HepG2 (cell line): ENCODE data around the gene PCARE. TPM values are rescaled to one million over a fixed set of nuclear protein-coding genes. Genes with fewer than 3 reads are reported as not detected.

Experiments
- ATAC-seq: fragments of 200-7000 bp; cut with Tn5 transposase; 3 replicates; pipeline ENCODE4 v1.9.1; 2020; ENCODE audit warnings: mild to moderate bottlenecking, moderate library complexity
- BruUV-seq: library from RNA; stranded (reverse); fragments of 400-500 nt; replicated peaks from 2 replicates; lab custom pipeline; 2021; lab: Mats Ljungman, UMichigan
- CTCF ChIA-PET: fragments of 300-600 bp; formaldehyde crosslinking; extraction: SDS; loops from one replicate; lab custom pipeline; 2021; ENCODE audit warnings: low total read pairs, inconsistent platforms, low intra/inter-chr PET ratio; lab: Yijun Ruan, JAX
- POLR2A ChIA-PET: fragments of 350-600 bp; sonication (Branson Sonifier 250); formaldehyde crosslinking; loops from one replicate; lab custom pipeline; 2020; ENCODE audit warnings: antibody characterized with exemption, inconsistent platforms; lab: Yijun Ruan, JAX
- DNase-seq: peaks from one replicate; pipeline ENCODE4 v3.0.0-alpha.2; 2015; ENCODE audit warnings: low spot score
- FAIRE-seq: peaks from 3 replicates; lab custom pipeline; 2011; peaks lifted over from hg19 to GRCh38; lab: Jason Lieb, UNC
- H2AFZ ChIP-seq: one replicate; pipeline ENCODE4 v1.6.1; 2011; ENCODE audit warnings: low read length, inconsistent platforms
- H3K27ac ChIP-seq: fragments of 300-600 bp; 3 replicates; pipeline ENCODE4 v1.8.0; 2011; ENCODE audit warnings: mixed run types, mild to moderate bottlenecking, mixed read lengths, low read length, inconsistent platforms; ENCODE audit not compliant: insufficient read depth; ENCODE audit errors: extremely low read length
- H3K27me3 ChIP-seq, 2 experiments: fragments of 200-600 bp in 1 of 2; 2 replicates in 1 of 2; 3 replicates in 1 of 2; pipeline versions ENCODE4 v1.6.0 to v1.8.0; 2011; ENCODE audit warnings: low read length in 2 of 2, mild to moderate bottlenecking in 2 of 2, moderate library complexity in 2 of 2, inconsistent platforms in 1 of 2; ENCODE audit not compliant: insufficient read depth in 2 of 2, control insufficient read depth in 1 of 2
- H3K36me3 ChIP-seq, 2 experiments: fragments of 200-600 bp in 1 of 2; replicated peaks in 1 of 2; 2 replicates in 1 of 2; 3 replicates in 1 of 2; pipeline versions ENCODE4 v1.5.1 to v1.8.0; 2011; ENCODE audit warnings: low read length in 2 of 2, inconsistent platforms in 1 of 2; ENCODE audit not compliant: insufficient read depth in 2 of 2, control insufficient read depth in 1 of 2
- H3K4me1 ChIP-seq: 2 replicates; pipeline ENCODE4 v1.5.1; 2012; ENCODE audit warnings: low read length, inconsistent platforms; ENCODE audit not compliant: insufficient read depth
- H3K4me2 ChIP-seq: 2 replicates; pipeline ENCODE4 v1.6.0; 2011; ENCODE audit warnings: low read depth, low read length, inconsistent platforms
- H3K4me3 ChIP-seq, 3 experiments: fragments of 200-600 bp in 1 of 3; sonication (generic), shearing (Covaris generic) in 1 of 3; replicated peaks in 1 of 3; 2 replicates each; pipeline ENCODE4 v1.5.1; 2011 to 2016; ENCODE audit warnings: low read length in 3 of 3, inconsistent platforms in 2 of 3, low read depth in 2 of 3, mild to moderate bottlenecking in 2 of 3, control low read depth in 1 of 3, mixed read lengths in 1 of 3; ENCODE audit not compliant: insufficient read depth in 1 of 3
- H3K79me2 ChIP-seq: one replicate; pipeline ENCODE4 v1.6.1; 2011; ENCODE audit warnings: low read length, inconsistent platforms; ENCODE audit not compliant: insufficient read depth
- H3K9ac ChIP-seq: 2 replicates; pipeline ENCODE4 v1.6.0; 2011; ENCODE audit warnings: mild to moderate bottlenecking, low read depth, low read length, inconsistent platforms; ENCODE audit not compliant: insufficient read depth
- H3K9me3 ChIP-seq: 2 replicates; pipeline ENCODE4 v1.5.1; 2012; ENCODE audit warnings: mild to moderate bottlenecking, low read length
- H4K20me1 ChIP-seq: 2 replicates; pipeline ENCODE4 v1.6.0; 2011; ENCODE audit warnings: inconsistent platforms, mild to moderate bottlenecking, low read length, moderate library complexity; ENCODE audit not compliant: insufficient read depth
- NFATC3 ChIP-seq: sonication (generic); formaldehyde crosslinking; IDR thresholded peaks from 2 replicates; pipeline ENCODE4 v1.5.1; 2020; ENCODE audit warnings: mild to moderate bottlenecking, missing genetic modification reagents
- YEATS2 ChIP-seq: sonication (generic); formaldehyde crosslinking; IDR thresholded peaks from 2 replicates; pipeline ENCODE4 v1.4.0; 2020; ENCODE audit warnings: missing genetic modification reagents, borderline replicate concordance
- ZNF335 ChIP-seq: sonication (generic); formaldehyde crosslinking; IDR thresholded peaks from 2 replicates; pipeline ENCODE4 v1.4.0; 2020; ENCODE audit warnings: missing genetic modification reagents
- ZNF766 ChIP-seq: sonication (generic); formaldehyde crosslinking; IDR thresholded peaks from 2 replicates; pipeline ENCODE4 v1.5.0; 2020; ENCODE audit warnings: missing genetic modification reagents, borderline replicate concordance
- WGBS: methylation state at CpG from one replicate; pipeline ENCODE4 v1.1.6; 2017; ENCODE audit warnings: low lambda C conversion rate; 5-methylcytosine and 5-hydroxymethylcytosine counted together
- in situ Hi-C: cut with HindIII; loops from 2 replicates; pipeline ENCODE4 v1.10.0; 2017; ENCODE audit warnings: low pct_unique_long_range_greater_than_20kb; ENCODE audit not compliant: extremely low pct_ligation_motif_present
- intact Hi-C: fragments of 100-400 bp; cut with micrococcal nuclease; formaldehyde crosslinking; loops from one replicate; pipeline ENCODE4 v1.10.0; 2022; ENCODE audit not compliant: unreplicated experiment
- polyA plus RNA-seq, 8 experiments: library from polyadenylated mRNA; depleted of rRNA in 3 of 8; stranded (reverse) in 7 of 8; unstranded in 1 of 8; fragments of >200 nt; fragmentation: Illumina TruSeq in 4 of 8; extraction: Trizol in 4 of 8; gene quantifications; 2 replicates each; pipeline versions ENCODE4 v1.2.1 to v1.2.3, GENCODE V29; 2011 to 2016; ENCODE audit warnings: low read depth in 4 of 8, missing spikeins in 1 of 8, mixed read lengths in 1 of 8; ENCODE audit not compliant: insufficient read depth in 1 of 8
- total RNA-seq, 5 experiments: library from RNA; depleted of rRNA; stranded (reverse); fragments of >200 nt; fragmentation: Illumina TruSeq; extraction: Trizol; gene quantifications; 2 replicates each; pipeline ENCODE4 v1.2.3, GENCODE V29; 2016; ENCODE audit warnings: low read depth in 1 of 5
- TF ChIP-seq, protein P1 (sequence below): sonication (generic); formaldehyde crosslinking; IDR thresholded peaks from 2 replicates; pipeline ENCODE4 v1.8.1; 2023; ENCODE audit warnings: mild to moderate bottlenecking, missing genetic modification reagents
- TF ChIP-seq, protein P2 (sequence below): sonication (generic); formaldehyde crosslinking; IDR thresholded peaks from 2 replicates; pipeline ENCODE4 v1.5.0; 2020; ENCODE audit warnings: mild to moderate bottlenecking, missing genetic modification reagents

Gene PCARE
- total and polyA plus RNA-seq, 2 of the 13 experiments (the other 11 are each of a cell fraction or from before 2014, with no cell fraction given), result not detected

DNA sequence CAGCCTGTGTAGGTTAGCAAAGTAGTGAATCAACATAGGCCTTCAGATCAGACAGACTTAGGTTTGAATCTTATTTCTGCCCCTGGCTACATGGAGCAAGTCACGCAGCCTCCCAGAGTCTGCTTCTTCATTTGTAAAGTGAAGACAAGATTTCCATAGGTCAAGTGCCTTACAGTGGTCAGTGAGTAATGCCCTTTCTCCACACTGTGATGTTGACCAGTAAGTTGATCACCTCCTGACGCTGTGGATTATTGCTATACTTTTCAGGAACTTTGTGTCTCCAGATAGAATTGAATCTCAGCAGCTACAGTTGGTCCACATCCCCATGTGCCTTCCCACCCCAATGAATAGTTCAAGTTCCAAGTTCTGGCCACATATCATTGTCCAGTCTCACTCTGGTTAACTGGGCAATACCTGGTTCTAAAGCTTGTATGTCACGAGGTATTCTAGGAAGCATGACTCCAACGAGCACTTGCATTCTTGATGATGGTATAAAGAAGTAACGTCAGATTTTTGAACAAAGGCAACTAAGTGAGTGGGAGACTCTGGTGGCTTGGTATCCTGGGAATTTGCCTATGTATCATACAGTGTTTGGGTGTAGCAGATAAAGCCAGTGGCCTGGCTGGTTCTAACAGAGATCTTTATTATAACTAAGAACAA is 38.8 kb upstream of the PCARE start:
- H3K36me3 ChIP-seq, result no peaks in the 10 kb centered on the region
- TF ChIP-seq, protein P1, sequence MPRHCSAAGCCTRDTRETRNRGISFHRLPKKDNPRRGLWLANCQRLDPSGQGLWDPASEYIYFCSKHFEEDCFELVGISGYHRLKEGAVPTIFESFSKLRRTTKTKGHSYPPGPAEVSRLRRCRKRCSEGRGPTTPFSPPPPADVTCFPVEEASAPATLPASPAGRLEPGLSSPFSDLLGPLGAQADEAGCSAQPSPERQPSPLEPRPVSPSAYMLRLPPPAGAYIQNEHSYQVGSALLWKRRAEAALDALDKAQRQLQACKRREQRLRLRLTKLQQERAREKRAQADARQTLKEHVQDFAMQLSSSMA (CRISPR knock-in tag), result no peak
- TF ChIP-seq ZNF335 (CRISPR knock-in tag), result no peak
- TF ChIP-seq YEATS2 (CRISPR knock-in tag), result no peak
- no peak for TF ChIP-seq ZNF766 (CRISPR knock-in tag)
- TF ChIP-seq, protein P2, sequence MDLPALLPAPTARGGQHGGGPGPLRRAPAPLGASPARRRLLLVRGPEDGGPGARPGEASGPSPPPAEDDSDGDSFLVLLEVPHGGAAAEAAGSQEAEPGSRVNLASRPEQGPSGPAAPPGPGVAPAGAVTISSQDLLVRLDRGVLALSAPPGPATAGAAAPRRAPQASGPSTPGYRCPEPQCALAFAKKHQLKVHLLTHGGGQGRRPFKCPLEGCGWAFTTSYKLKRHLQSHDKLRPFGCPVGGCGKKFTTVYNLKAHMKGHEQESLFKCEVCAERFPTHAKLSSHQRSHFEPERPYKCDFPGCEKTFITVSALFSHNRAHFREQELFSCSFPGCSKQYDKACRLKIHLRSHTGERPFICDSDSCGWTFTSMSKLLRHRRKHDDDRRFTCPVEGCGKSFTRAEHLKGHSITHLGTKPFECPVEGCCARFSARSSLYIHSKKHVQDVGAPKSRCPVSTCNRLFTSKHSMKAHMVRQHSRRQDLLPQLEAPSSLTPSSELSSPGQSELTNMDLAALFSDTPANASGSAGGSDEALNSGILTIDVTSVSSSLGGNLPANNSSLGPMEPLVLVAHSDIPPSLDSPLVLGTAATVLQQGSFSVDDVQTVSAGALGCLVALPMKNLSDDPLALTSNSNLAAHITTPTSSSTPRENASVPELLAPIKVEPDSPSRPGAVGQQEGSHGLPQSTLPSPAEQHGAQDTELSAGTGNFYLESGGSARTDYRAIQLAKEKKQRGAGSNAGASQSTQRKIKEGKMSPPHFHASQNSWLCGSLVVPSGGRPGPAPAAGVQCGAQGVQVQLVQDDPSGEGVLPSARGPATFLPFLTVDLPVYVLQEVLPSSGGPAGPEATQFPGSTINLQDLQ, result no peak
- TF ChIP-seq NFATC3 (CRISPR knock-in tag), result no peak
- H3K4me1 ChIP-seq, result peaks cover 22% of the 10 kb centered on the region
- DNase-seq (peak; percentile 30), FAIRE-seq (no peak), ATAC-seq (no peak)
- no peak overlapping the region for H3K4me2 ChIP-seq
- H3K9me3 ChIP-seq, result no peaks in the 10 kb centered on the region
- 0 out of 5 replicates have a peak, but pooled peaks cover 0 to 3% of the 10 kb centered on the region in 2 experiments for H3K27me3 ChIP-seq
- in situ Hi-C loops, result no loop called here
- BruUV-seq, result no TSS peak
- H2AFZ ChIP-seq, result no peak overlapping the region
- no peak overlapping the region for H3K9ac ChIP-seq
- intact Hi-C loops, result no loop called here
- H3K27ac ChIP-seq, result no peak overlapping the region
- ChIA-PET CTCF (no interaction called here), POLR2A (no interaction called here)
- H3K79me2 ChIP-seq, result no peaks in the 10 kb centered on the region
- H3K4me3 ChIP-seq, result no peak overlapping the region
- no peaks in the 10 kb centered on the region for H4K20me1 ChIP-seq
- 19% methylated on average over 5 of the region's 5 CpGs for whole genome bisulfite sequencing
